NK-92 (cell line): Measurements from ENCODE around the gene HYLS1.
"Not testable (repeated sequence)": the region's sequence is repeated elsewhere in the genome, so short reads cannot be mapped to it uniquely, and the experiment has no call there.

Experiments used
- DNase-seq: peaks from one replicate; lab custom pipeline; 2025; ENCODE audit not compliant: unreplicated experiment; lab: John Stamatoyannopoulos, UW

The HYLS1 gene

DNA sequence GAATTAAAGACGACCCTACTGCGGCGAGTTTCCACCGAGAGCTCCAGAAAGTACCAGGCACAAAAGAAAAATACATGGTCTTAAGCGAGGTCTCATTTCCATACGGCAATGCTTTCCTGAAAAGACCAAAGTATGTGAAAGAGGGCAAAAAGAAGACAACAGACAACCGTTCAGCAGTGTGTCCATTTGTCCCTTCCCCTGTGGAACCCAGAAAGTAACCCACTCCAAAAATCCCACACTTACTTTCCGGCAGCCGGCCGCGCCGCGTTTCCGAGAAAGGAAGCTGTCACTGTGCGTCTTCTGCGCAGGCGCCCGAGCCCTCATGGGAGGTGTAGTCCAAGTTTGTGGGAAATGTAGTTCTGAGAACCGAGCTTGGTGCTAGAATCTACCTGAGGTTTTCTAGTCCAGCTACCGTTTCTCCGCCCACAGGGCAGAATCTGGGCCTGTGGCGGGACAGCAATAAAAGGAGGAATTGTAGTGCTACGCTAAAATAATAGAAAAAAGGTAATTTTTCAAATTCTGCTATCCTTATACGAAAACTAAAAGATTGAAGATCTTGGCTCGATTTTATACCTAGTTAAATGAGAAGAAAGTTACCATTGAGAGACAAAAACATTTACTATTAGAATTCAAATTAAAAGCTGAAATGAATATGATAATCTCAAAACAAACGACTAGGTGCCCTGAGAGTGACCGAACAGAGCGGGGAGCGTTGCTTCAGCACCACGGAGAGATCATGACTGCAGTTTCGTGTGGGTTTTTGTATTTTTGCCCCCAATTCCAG lies 15.7 kb downstream of the HYLS1 start, which contains the start of gene PUS3:
Gene PUS3, minus strand, starts transcription at position 280 of the 784 bp plus-strand sequence. CDS start 6,922 bp downstream, outside the sequence.
- peak; percentile 29 for DNase-seq

GRCh38 chr11:125903711-125904659 lies 16.5 kb downstream of the HYLS1 start, which contains the start of gene DDX25:
TSS of gene DDX25 (plus strand) at chr11:125904508. CDS start at chr11:125904518, 10 bp downstream.
- no peak for DNase-seq

GRCh38 chr11:125904678-125905077 lies 17.2 kb downstream of the HYLS1 start:
- DNase-seq = no peak

DNA sequence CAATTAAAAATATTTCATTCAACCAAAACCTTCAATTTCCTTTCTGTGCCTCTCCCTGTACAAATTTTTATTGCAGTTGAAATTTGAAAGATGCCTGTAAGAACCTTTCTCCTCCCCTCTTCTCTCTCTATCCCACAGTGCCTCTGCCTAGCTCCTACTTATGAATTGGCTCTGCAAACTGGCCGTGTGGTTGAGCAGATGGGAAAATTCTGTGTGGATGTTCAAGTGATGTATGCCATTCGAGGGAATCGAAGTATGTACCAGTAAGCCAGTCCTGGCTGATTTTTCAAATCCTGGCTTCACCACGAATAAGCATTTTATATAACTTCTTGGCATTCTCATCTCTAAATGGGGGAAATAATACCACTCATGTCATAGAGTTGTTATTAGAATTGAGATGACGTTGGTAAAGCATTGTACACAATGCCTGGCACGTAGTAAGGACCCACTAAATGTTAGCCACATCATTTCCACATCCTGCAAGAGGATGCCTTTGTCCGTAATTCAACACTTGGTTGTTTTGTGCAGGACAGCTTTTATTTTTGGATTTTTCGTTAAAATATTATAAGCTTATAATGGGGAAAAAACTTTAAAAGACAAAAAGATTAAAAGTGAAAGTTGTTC lies 22.9 kb downstream of the HYLS1 start:
- DNase-seq = no peak

DNA sequence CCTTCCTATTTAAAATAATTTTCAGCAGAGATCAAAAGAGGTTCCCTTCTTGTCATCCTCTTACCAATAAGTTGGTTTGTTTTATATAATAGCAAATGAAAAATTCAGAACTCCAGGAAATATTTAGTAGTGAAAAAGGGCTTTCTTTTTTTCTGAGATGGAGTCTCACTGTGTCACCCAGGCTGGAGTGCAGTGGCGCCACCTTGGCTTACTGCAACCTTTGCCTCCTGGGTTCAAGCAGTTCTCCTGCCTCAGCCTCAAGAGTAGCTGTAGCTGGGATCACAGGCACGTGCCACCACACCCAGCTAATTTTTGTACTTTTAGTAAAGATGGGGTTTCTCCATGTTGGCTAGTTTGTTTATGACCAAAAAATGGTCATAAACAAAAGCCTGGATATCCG lies 27.1 kb downstream of the HYLS1 start:
- DNase-seq = not testable (repeated sequence)

GRCh38 chr11:125916683-125917347 lies 29.3 kb downstream of the HYLS1 start:
- DNase-seq = no peak

- DNase-seq = no peak
Measured at GRCh38 chr11:125918140-125918840, 30.8 kb downstream of the HYLS1 start.

DNA sequence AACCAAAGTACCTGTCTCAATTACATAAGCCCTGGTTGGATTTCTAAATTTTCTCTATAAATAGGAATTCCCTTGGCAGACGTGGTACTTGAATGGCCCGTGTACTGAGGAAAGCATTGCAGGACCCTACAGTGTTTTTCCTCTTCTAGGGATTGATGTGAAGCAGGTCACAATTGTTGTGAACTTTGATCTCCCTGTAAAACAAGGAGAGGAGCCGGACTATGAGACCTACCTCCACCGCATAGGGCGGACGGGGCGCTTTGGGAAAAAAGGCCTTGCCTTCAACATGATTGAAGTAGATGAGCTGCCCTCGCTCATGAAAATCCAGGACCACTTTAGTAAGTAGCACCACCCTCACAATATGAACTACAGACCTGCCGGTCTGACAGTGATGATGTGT lies 33.6 kb downstream of the HYLS1 start:
- DNase-seq = no peak

DNA sequence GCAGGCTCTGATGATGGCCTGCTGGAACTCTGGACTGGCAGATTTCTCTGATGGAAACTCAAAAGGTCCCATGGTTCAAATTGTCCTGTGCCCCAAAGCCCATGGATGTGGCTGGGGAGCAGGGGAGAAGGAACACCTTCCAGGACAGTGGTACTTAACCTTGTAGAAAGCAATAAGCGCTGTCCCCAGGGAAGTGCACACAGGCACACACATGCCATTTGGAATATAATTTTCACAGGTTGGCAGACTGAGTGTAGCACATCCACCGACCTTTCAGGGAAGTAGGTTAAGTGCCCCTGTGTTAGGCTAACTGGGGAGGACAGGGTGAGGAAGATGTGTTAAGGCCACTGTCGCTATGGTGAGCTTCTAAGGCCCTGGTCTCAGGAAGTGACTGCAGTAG lies 34.7 kb downstream of the HYLS1 start:
- DNase-seq = no peak

DNA sequence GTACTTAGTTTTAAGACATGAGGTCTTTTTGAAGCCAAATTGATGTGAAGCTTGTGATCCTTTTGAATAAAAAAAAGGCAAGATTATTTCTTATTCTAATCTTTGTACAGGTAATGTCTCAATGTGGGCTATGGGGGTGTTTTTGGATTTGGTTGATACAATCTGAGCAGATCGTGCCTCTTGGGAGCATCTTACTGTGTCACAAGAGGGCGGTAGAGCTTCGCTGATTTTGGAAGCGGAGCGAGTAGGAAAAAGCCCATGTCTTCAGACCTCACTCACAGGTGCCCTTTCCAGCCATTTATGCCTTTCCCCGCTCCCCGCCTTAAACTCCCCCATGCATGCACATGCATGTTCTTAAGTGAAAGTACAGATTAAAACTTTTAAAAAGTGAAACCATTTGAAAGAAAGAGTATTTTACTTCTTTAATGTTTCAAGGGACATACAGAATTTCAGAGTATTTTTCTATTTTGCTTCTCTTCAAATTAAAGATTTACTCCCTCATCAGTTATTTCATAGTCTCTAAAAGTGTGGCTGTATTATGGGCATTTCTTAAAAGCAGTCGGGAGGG lies 35.6 kb downstream of the HYLS1 start:
- no peak for DNase-seq

- DNase-seq = no peak
Measured at GRCh38 chr11:125923633-125924032, 36.2 kb downstream of the HYLS1 start.

GRCh38 chr11:125924384-125925007 lies 37.0 kb downstream of the HYLS1 start:
- no peak for DNase-seq

DNA sequence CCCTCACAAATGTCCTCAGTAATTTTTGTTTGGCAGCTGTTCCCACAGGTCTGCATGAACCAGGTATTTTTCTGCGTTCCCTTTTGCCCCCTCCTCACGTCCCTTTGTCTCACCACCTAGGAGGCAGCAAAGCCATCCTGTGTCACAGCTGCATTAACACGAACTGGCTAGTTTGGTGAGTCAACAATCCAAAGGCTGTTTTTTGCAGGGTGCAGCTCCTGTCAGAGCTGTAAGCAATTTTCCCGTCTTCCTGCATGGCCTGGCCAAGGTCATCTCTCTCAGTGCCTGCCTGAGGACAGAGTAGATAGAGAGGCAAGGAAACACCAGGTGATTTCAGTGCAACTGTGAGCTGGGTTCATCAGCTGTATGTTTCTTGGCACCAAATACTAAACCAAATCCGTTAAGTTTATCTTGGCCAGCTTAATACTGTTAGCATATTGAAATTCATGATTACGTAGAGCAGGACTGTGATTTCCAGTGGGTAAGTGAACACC lies 37.8 kb downstream of the HYLS1 start:
- DNase-seq = no peak

DNA sequence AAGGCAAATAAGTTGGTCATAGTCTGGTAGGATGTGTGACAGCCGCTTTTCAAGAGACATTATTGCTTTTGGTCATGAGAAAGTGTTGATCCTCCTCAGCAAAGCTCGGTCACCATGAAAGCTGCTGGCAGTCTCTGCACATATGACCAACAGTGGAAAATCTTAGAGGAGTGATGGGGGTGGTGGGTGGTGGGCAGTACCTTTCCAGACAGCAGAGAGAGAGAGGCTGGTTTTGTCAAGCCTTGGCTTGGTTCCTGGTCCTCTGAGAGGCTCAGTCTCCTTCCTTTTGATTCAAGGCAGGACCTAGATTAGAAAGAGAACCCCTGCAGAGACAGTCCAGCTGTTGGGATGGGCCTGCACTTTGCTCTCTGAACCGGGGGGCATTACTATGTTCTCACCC lies 38.3 kb downstream of the HYLS1 start:
- no peak for DNase-seq

GRCh38 chr11:125926682-125927081 lies 39.2 kb downstream of the HYLS1 start:
- no peak for DNase-seq

GRCh38 chr11:125929445-125930075 lies 42.1 kb downstream of the HYLS1 start:
- DNase-seq = no peak

GRCh38 chr11:125930076-125930450 lies 42.6 kb downstream of the HYLS1 start:
- no peak for DNase-seq

- no peak for DNase-seq
Measured at GRCh38 chr11:125931116-125931515, 43.6 kb downstream of the HYLS1 start.

DNA sequence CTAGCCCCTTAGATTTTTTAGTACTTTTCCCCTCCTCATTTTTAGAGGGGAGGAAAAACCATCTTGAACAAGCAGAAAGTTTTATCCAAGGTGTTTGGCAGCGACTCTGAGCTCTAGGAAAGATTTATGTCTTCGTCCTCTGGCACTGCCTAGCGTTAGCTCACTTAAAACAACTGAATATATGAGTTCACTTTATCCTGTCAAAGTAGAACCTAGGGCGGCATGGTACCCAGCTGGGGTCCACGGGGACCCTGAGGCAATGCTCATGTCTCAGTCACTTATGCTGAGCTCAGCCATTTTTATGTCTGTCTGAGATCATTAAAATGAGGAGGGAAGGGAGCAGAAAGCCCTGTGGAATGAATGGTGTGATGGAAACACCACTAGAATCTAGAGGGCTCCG lies 44.2 kb downstream of the HYLS1 start:
- no peak for DNase-seq
